HG03354 (cell line): ENCODE results near the gene EOLA2.
"Not testable (repeated sequence)": the region's sequence is repeated elsewhere in the genome, so short reads cannot be mapped to it uniquely, and the experiment has no call there.

Experiments used
- ATAC-seq: cut with Tn5 transposase; IDR thresholded peaks from one replicate; pipeline ENCODE4 v1.9.1; 2021; ENCODE audit warnings: mild to moderate bottlenecking; ENCODE audit not compliant: unreplicated experiment, poor library complexity, severe bottlenecking

The EOLA2 gene

GRCh38 chrX:149937328-149937727 lies 963 bp downstream of the EOLA2 start:
- ATAC-seq = not testable (repeated sequence)

DNA sequence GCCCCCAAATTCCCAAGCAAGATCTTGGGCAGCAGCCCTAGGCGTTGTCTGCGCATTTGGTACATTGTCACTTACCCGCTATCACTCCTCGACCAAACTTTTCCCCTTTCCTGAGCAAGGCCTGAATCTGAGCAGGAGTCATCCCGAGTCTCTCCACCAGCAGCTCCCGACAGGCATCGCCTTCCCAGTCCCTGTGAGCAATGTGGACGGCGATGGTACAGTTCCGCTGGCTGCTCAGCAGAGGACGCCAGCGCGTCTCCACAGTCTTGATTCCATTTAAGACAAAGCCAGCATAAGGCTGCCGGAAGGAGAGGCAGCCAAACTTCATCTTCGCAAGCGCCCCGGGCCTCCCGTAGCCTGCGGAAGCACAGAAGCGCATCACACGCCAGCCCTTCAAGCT lies 4.7 kb downstream of the EOLA2 start:
- ATAC-seq = not testable (repeated sequence)

DNA sequence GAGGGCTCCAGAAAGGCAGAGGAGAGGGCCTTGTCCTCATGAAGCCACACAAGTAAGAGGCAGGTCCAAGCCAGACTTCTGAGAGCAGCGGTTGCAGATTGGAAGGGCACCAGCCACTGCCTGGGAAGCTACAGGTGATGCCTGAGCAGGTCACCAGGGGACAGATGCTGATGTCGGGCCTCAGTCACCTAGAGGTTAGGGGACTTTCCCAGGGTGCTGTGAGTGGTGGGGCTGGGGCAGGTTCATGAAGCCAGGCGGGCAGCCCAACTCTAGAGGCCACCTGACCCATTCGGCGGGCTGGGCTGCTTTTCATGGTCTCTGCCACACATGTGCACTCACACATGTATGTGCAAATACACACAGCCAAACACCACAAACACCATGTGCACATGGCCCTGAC lies 5.3 kb downstream of the EOLA2 start:
- not testable (repeated sequence) for ATAC-seq

- not testable (repeated sequence) for ATAC-seq
These were observed 6.1 kb downstream of the EOLA2 start for GRCh38 chrX:149932150-149932549.

DNA sequence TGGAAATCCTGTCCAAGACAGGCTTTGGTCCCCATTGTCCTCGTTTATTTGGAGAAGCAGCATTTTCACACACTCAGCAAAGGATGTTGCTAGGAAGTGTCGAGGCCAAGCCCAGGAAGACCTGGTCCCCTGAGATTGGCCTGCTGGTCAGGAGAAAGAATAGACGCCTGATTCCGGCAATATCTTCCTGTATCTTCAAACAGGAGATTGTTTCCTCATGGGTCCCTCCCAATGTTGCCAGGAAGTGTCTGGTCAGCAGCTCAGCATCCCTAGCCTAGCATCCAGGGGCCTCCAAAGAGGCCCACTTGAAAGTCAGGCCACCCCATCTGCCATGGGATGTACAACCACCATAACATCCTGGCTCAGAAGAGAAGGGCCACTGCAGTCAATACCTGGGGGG lies 6.9 kb downstream of the EOLA2 start:
- ATAC-seq = not testable (repeated sequence)

DNA sequence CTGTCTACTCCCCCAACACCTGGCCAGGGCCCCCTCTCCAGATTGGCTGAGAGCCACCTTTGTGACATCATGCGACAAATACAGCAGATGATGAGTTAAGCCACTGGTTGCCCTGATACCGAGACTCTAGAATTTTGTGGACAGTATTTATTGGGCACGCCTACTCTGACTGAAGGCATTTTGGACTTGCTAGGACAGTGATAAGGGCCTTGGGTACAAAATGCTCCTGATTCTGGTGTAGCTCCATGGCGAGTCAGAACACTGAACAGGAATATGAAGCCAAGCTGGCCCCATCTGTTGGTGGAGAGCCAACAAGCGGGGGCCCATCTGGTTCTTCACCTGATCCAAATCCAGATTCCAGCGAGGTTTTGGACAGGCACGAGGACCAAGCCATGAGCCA lies 8.9 kb downstream of the EOLA2 start, which contains the start of gene HSFX4:
TSS of gene HSFX4 (plus strand) at position 174 of the 400 bp plus-strand sequence. CDS start at position 246, 72 bp downstream.
- not testable (repeated sequence) for ATAC-seq

DNA sequence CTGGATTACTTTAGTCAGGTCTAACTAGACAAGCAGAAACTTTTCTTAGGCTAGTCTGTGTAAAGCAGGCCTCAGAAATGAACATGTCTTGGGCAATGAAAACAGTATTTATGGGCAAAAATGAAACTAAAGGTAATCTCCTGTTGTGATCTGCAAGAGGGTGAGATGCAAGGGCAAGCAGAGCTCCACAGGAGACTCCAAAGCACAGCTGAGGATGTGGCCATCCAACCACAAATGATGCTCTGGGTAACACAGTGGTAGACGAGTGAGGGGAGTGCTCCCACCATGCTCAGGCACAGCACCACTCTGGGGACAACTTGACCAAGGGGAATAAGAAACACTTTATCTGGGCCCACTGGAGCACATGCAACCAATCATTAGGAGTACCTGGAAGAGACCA lies 9.7 kb downstream of the EOLA2 start:
- not testable (repeated sequence) for ATAC-seq

DNA sequence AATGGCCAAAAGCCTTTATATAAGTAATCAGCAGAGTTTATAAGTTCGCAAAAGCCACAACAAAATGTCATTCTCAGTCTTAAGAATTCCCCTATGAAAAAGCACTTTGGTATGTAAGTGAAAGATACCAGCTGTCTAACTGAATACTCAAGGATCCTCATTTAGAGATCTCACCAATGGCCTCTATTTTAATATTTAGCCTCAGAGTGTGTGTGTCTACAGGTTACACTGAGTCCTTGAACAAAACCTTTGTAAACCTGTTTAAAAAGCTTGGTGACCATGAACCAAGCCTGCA lies 10.4 kb downstream of the EOLA2 start:
- not testable (repeated sequence) for ATAC-seq

- ATAC-seq = not testable (repeated sequence)
These were observed 10.9 kb downstream of the EOLA2 start for GRCh38 chrX:149927245-149927963.

- not testable (repeated sequence) for ATAC-seq
These were observed 13.9 kb downstream of the EOLA2 start for GRCh38 chrX:149924434-149924833.

GRCh38 chrX:149923836-149924235 lies 14.5 kb downstream of the EOLA2 start:
- ATAC-seq = not testable (repeated sequence)

GRCh38 chrX:149916745-149917392 lies 21.4 kb downstream of the EOLA2 start:
- peak; percentile 71 for ATAC-seq

DNA sequence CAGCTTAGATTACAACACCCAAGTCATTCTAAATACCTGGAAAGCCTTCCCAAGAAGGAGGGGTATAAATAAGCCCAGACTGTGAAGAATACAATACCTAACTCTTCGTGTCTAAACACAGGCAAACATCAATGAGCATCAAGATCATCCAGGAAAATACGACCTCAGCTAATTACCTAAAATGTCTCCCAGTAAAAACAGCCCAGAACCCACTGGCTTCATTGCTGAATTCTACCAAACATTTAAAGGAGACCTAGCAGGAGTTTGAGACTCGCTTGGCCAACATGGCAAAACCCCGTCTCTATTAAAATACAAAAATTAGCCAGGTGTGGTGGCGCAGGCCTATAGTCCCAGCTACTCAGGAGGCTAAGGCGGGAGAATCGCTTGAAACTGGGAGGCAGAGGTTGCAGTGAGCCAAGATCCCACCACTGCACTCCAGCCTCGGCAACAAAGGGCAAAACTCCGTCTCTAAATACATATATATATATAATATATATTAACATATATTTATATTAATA lies 28.1 kb downstream of the EOLA2 start:
- ATAC-seq = peak; percentile 20

DNA sequence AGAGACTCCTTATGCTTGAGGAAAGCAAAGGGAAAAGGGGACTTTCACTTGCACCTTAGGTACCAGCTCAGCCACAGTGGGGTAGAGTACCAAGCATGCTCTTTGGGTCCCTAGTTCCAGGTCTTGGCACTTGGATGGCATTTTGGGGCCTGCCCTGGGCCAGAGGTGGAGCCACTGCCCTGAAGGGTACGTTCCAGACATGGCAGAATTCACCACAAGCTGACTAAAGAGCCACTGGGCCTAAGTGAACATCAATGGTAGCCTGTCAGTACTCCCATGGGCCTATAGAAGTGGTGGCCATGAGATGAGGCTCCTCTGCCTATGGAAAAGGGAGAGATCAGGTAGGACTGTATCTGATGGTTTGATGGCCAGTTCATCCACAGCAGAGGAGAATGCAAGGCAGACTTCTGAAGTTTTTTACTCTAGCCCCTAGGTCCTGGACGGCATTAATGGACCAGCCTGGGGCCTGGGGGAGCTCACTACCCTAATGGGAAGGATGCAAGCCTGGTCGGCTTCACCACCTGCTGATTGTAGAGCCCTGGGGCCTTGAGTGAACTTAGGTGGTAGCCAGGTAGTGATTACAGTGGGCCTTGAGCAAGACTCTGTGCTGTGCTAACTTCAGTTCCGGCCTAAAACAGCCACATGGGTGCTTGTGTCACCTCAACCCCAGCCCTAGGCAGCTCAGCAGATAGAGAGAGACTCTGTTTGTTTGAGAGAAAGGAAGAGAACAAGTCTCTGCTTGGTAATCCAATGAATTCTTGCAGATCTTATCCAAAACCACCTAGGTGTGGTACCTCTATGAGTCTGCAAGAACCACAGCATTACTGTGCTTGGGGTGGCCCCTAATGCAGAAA lies 28.7 kb downstream of the EOLA2 start:
- peak; percentile 57 for ATAC-seq

DNA sequence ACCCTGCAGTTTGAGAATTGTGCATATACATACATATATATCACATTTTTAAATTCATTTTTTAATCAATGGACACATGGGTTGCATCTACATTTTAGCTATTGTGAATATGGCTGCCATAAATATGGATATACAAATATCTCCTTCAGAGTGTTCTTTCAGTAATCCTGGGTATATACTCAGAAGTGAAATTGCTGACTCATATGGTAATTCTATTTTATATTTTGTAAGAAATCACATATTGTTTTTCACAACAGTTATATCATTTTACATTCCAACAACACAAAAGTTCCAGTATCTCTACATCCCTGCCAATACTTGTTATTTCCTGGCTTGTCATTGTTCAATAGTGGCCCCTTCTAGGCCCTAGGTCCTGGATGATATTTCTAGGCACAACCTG lies 29.6 kb downstream of the EOLA2 start:
- no peak for ATAC-seq

DNA sequence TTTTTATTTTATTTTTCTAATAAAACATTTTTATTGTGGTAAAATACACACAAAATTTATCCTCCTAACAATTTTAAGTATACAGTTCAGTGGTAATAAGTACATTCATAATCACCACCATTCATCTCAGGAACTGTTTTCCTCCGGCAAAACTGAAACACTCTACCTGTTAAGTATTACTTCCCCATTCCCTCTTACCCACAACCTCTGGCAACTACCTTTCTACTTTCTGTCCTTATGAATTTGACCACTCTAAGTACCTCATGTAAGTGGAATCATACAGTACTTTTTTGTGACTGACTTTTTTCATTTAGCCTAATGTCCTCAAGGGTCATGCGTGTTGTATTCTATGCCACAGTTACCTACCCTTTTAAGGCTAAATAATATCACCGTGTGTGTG lies 30.0 kb downstream of the EOLA2 start:
- ATAC-seq = peak; percentile 45

DNA sequence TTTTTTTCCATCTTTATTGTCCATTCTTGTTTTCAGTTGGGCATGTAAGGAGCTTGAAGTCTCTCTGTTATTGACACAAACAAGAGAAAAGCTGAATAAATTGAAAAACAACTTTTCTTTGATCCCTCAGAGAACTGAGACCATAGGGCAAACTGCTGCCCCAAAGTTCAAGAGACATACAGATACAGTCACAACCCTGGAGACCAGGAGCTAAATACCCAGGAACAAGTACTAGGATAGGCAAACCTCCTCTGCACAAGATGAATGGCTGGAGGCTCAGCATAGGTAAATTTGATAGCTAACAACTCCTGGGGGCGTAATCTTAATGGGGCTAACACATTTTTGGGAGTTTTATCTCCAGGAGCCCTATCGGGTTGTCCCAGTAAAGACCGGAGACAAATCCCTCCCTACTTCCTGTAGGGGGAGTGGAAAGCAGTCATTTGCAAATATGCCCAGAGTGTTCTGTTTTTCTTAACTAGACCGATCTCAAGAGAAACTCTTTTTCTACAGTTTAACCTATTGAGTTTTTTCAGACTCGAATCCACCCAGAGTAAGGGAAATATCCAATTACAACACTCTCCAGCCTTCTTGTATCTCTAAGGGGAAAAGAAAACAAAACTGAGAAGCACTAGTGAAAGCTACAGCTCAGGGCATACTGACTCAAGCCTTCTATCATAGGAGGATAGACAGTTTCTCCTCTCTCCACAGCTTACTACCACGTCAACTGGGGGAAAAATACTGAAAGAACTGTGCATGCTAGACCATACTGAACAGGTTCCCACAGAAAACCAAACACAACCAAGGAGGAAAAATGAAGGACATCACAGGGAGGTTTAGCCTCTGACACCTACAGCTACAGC lies 34.2 kb downstream of the EOLA2 start:
- ATAC-seq = peak; percentile 81

GRCh38 chrX:149898554-149898953 lies 39.7 kb downstream of the EOLA2 start:
- no peak for ATAC-seq

DNA sequence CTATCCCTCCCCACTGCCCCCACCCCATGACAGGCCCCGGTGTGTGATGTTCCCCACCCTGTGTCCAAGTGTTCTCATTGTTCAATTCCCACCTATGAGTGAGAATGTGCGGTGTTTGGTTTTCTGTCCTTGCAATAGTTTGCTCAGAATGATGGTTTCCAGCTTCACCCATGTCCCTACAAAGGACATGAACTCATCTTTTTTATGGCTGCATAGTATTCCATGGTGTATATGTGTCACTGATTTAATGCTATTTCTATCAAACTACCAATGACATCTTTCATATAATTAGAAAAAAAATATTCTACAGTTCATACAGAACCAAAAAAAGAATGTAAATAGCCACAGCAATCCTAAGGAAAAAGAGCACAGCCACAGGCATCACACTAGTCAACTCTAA lies 47.5 kb downstream of the EOLA2 start:
- ATAC-seq = not testable (repeated sequence)
